Mammary epithelial cell (primary cell): ENCODE results near the gene PCBP3.

Experiments
- EZH2 ChIP-seq: IDR thresholded peaks from 2 replicates; pipeline ENCODE4 v1.6.1; 2012; ENCODE audit warnings: low read length, inconsistent platforms, borderline replicate concordance
- TF ChIP-seq, protein P1 (sequence below), 2 donors: IDR thresholded peaks in 1 of 2; conservative IDR thresholded peaks in 1 of 2; 2 replicates each; pipeline ENCODE4 v1.5.1; 2011 to 2012; ENCODE audit warnings: inconsistent platforms in 2 of 2, low read length in 2 of 2, mild to moderate bottlenecking in 2 of 2, control low read depth in 1 of 2, low read depth in 1 of 2; ENCODE audit not compliant: insufficient read depth in 1 of 2; ENCODE audit errors: extremely low read depth in 1 of 2

GRCh38 chr21:45634511-45635183 is 8.9 kb upstream of the PCBP3 start:
- no peak for TF ChIP-seq EZH2
- TF ChIP-seq, protein P1, sequence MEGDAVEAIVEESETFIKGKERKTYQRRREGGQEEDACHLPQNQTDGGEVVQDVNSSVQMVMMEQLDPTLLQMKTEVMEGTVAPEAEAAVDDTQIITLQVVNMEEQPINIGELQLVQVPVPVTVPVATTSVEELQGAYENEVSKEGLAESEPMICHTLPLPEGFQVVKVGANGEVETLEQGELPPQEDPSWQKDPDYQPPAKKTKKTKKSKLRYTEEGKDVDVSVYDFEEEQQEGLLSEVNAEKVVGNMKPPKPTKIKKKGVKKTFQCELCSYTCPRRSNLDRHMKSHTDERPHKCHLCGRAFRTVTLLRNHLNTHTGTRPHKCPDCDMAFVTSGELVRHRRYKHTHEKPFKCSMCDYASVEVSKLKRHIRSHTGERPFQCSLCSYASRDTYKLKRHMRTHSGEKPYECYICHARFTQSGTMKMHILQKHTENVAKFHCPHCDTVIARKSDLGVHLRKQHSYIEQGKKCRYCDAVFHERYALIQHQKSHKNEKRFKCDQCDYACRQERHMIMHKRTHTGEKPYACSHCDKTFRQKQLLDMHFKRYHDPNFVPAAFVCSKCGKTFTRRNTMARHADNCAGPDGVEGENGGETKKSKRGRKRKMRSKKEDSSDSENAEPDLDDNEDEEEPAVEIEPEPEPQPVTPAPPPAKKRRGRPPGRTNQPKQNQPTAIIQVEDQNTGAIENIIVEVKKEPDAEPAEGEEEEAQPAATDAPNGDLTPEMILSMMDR (conservative IDR thresholded peaks at IDR 0.05 in 1 of 2, IDR thresholded peaks at IDR 0.05 in 1 of 2; ENCODE audit: extremely low read depth in 1 of 2, insufficient read depth in 1 of 2, low read depth in 1 of 2, low read length in 2 of 2), result no peak
